Heart left ventricle (tissue), 13 donors: ENCODE results near the gene DNAH12.

ENCODE experiments used
- POLR2A ChIP-seq, 2 donors: fragments of 450-650 bp; IDR thresholded peaks; one replicate each; pipeline ENCODE4 v1.6.1; 2017; ENCODE audit warnings: antibody characterized with exemption in 2 of 2, mild to moderate bottlenecking in 2 of 2, moderate library complexity in 2 of 2
- TF ChIP-seq, protein P1 (sequence below), 12 donors: fragments of 200-600 bp; sonication (generic) in 4 of 12; IDR thresholded peaks; one replicate each; pipeline versions ENCODE4 v1.5.0 to v1.8.0; 2018 to 2022; ENCODE audit warnings: antibody characterized with exemption in 12 of 12, mild to moderate bottlenecking in 5 of 12
- donor health status: ischemic (EF 13 %, LVEDD 7.1; RV severe dilation, severe dysfunction).
- donor health status: DM: no; HTN: yes; CAD: no.
- donor health status: DM: no; HTN: no; CAD: no.
- donor health status: ischemic (EF 25% LVEDD 6.9; RV normal size, moderate dysfunction).
- donor health status: ischemic (EF 25% LVEDD 5.7; RV mildly dilated, moderate dysfunction).
- donor health status: ischemic (EF 35%, LVEDD 5.7; RV mildly dilated, moderate dysfunction).
- donor health status: nonischemic (EF 11% LVEDD 7.7; RV severe dilation, severe dysfunction).
- donor health status: DM: yes; HTN: yes; CAD: no.
- donor health status: PGD.
- donor health status: ischemic (EF 29% LVEDD 5.4; RV normal size, mild dysfunction).
- donor health status: nonischemic (EF 23%, LVEDD 6.1; RV moderate dilation, normal function).

GRCh38 chr3:57382933-57383332, 161.2 kb downstream of the DNAH12 start:
- TF ChIP-seq, protein P1, sequence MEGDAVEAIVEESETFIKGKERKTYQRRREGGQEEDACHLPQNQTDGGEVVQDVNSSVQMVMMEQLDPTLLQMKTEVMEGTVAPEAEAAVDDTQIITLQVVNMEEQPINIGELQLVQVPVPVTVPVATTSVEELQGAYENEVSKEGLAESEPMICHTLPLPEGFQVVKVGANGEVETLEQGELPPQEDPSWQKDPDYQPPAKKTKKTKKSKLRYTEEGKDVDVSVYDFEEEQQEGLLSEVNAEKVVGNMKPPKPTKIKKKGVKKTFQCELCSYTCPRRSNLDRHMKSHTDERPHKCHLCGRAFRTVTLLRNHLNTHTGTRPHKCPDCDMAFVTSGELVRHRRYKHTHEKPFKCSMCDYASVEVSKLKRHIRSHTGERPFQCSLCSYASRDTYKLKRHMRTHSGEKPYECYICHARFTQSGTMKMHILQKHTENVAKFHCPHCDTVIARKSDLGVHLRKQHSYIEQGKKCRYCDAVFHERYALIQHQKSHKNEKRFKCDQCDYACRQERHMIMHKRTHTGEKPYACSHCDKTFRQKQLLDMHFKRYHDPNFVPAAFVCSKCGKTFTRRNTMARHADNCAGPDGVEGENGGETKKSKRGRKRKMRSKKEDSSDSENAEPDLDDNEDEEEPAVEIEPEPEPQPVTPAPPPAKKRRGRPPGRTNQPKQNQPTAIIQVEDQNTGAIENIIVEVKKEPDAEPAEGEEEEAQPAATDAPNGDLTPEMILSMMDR (IDR thresholded peaks at IDR 0.05), result no peak
- no peak for TF ChIP-seq POLR2A (IDR thresholded peaks at IDR 0.05)
